GM19438 (cell line): ENCODE results near the gene TST.
A peak's percentile ranks its signal among the peaks of the same experiment; 100 is the strongest.

Source experiments
- ATAC-seq: cut with Tn5 transposase; IDR thresholded peaks from one replicate; pipeline ENCODE4 v1.9.1; 2021; ENCODE audit warnings: low read depth; ENCODE audit not compliant: unreplicated experiment

The TST gene

GRCh38 chr22:37019309-37020191 is at the start of gene TST, which contains the start of gene MPST:
Gene TST, minus strand, starts transcription at chr22:37019447. Its CDS starts 715 bp downstream, at chr22:37018732.
Gene MPST, plus strand, starts transcription at chr22:37019742. Its CDS starts 95 bp downstream, at chr22:37019837.
- peak; percentile 62 for ATAC-seq

DNA sequence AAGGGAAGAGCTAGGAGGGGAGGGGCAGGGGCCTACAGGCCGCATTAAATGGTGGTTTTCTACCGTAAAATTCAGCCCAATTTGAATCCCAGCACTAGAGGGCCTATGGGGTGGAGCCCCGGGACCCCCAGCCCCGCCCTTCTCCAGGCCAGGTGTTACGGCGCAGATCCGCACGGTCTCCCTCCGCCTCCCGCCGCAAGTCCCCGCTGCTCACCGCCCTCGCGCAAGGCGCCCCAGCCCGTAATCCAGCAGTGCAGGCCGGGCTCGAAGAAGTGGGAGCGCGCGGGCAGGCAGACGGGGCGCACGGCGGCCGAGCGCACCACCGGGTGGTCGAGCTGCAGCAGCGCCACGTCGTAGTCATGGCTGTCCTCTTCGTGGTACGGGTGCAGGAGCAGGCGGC is 49.6 kb upstream of the TST start:
- no peak for ATAC-seq

DNA sequence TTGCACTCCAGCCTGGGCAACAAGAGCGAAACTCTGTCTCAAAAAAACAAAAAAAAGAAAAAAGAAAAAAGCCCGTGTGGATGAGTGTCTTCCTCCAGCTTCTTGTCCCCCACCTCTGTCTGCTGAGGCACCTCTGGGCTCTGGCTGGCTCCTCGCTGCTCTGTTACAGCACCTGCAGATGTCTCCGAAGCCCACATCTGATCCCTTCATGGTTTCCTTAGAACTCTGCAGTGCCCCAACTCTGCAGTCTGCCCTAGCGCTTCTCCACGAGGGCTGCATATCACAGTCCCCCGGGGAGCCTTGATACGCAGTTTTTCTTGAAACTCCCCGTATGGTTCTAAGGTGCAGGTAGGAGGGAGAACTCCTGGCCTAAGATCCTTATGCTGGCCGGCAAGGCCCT is 48.2 kb upstream of the TST start:
- no peak for ATAC-seq

DNA sequence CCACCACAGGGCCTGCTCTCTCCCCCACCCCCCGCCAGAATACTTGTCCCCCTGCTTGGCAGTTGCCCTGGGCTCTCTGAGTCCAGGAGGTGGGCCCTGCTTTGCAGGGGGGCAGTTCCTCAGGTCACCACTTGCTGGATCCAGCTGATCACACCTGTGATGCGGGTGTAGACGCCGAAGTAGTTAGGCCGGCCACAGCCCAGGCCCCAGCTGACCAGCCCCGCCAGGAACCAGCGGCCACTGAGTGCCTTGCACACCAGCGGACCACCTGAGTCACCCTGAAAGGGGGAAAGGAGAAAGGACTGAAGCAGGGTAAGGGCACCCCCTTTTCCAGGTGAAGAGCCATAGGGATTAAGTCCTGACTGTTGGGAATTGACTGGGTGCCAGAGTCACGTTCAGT is 46.7 kb upstream of the TST start:
- ATAC-seq = no peak

DNA sequence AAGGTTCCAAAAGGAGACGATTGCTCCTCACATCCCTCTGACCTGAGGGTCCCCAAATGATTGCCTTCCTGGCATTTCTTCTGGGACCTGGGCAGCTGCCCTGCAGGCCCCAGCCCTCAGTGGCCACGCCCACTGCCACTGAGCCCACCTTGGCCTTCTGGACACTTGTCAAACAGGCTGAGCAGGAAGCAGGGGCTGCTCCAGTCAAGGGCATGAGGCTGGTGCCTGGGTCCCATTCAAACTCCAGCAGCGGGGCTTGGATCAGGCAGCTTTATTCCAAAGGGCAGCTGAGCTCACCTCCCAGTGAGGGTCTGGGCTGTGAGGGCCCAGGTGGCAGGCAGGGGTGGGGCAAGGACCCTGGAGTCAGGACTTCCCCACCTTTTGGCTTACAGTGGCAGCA is 45.9 kb upstream of the TST start:
- ATAC-seq = no peak

GRCh38 chr22:37064553-37064952 is 45.3 kb upstream of the TST start:
- no peak for ATAC-seq

- no peak for ATAC-seq
Measured at GRCh38 chr22:37063431-37064420, 44.5 kb upstream of the TST start.

DNA sequence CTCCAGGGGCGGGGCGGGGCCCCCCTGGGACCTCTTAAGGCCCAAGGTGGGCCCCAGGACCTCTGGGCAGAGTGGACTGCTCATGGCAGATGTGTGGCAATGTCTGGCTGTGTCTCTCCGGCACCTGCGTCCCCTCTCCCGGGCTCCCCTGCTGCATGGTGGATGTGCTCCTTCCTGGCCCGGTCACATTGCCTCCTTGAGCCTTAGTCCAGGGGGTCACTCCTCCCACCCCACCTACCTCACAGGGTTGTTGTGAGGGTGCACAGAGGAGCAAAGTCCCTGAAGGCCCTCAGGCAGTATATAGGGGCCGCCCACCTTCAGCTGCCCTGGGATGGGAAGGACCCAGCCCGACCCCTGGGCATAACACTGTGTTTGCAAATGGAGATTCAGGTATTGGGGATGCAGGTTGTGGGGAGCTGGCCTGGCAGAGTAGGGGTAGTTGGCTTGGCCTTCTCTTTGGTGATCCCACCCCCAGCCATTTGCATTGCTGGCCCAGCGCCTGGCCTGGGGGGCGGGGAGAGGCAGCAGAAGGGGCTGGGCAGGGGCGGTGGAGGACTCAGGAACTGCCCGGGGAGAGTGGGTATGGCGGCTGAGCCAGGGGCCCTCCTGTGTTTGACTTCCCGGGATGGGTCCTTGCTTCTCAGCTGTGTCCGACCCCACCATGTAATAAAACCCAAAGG is 43.6 kb upstream of the TST start:
- no peak for ATAC-seq

DNA sequence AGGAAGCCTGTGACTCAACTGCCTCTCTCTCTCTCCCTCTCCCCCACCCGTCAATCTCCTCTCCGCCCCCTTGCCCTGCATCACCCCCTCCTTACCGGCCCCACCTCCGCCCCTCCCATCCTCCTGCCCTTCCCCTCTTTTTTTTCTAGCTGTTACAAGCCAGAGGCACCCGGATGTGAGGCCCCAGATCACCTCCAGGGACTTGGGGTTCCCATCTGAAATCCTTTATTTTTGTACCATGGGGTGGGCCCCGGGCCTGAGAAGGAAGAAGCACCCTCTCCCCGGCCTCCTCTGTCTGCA is 43.1 kb upstream of the TST start:
- no peak for ATAC-seq

- ATAC-seq = no peak
Measured at GRCh38 chr22:37061611-37062375, 42.5 kb upstream of the TST start.

GRCh38 chr22:37060801-37061610 is 41.8 kb upstream of the TST start:
- no peak for ATAC-seq

DNA sequence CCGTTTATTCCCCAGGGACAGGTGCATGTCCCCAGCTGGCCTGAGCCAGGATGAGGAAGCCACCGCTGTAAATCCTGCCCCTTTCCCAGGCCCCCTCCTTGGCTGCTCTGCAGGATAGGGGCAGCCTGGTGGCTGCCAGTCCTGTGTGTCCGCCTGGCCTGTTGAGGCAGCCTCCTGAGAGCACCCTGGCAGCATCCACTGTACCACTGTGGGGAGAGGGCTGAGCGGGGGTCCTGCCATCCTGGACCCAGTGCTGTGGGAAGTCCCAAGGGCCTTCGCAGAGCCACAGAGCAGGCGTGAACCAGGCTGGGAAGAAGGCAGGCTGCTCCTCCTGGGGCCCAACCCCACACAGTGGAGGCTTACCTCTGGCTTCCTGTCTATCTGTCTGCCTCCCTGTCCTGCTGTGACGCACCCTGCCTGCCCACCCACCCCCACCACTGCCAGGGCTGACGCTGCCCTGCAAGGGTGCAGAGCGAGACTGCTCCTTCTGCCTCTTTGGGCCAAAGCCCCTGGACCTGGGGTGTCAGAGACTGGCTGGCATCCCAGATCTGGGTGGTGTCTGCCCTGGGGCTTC is 40.7 kb upstream of the TST start:
- ATAC-seq = no peak

DNA sequence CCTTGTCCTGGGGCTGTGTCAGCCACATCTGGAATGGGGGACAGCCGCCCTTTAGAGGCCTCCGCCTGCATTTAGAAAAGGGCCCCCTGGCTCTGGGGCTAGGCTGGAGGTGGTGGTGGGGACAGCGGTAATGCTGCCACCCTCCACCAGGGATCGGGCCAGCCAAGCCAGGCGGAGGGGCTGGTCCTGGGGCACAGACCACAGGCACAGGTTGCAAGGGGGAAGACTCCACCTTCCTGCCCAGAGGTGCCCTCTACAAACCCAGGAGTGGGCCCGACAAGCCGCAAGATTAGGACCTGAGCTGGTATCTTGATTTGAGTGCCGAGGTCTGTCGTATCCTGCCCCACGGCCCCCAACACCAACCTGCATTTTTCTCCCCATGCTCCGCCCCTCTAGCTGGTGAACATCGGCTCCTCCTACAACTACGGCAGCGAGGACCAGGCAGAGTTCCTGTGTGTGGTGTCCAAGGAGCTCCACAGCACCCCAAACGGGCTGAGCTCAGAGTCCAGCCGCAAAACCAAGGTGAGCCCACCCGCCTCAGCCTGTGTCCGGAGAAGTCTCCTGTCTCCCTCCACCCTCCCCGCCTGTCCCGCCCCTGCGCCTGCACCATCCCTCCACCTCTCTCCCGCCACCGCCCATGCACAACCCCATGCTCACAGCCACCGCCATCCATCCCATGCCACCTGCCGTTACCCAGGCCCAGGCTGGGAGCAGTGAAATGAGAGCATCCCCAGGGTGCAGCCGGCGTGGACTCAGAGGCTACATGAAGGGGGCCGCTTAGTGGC is 39.9 kb upstream of the TST start:
- ATAC-seq = no peak

GRCh38 chr22:37057796-37058510 is 38.7 kb upstream of the TST start:
- no peak for ATAC-seq

DNA sequence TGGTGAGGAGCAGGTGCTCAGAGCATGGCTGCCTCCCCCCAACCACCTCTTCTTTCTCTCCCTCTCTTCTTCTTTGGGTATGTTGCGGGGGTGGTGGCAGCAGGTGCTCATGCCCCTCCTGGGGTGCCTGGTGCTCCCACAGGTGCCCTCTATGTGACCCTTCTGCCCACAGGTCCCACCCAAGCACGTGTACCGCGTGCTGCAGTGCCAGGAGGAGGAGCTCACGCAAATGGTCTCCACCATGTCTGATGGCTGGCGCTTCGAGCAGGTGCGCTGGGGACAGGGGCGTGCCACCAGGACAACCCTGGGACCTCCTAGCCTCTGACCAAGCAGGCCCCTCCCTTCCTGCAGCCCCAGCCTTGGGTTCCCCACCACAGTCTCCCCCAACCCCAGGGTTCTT is 38.0 kb upstream of the TST start:
- no peak for ATAC-seq

GRCh38 chr22:37056246-37056645 is 37.0 kb upstream of the TST start:
- no peak for ATAC-seq

DNA sequence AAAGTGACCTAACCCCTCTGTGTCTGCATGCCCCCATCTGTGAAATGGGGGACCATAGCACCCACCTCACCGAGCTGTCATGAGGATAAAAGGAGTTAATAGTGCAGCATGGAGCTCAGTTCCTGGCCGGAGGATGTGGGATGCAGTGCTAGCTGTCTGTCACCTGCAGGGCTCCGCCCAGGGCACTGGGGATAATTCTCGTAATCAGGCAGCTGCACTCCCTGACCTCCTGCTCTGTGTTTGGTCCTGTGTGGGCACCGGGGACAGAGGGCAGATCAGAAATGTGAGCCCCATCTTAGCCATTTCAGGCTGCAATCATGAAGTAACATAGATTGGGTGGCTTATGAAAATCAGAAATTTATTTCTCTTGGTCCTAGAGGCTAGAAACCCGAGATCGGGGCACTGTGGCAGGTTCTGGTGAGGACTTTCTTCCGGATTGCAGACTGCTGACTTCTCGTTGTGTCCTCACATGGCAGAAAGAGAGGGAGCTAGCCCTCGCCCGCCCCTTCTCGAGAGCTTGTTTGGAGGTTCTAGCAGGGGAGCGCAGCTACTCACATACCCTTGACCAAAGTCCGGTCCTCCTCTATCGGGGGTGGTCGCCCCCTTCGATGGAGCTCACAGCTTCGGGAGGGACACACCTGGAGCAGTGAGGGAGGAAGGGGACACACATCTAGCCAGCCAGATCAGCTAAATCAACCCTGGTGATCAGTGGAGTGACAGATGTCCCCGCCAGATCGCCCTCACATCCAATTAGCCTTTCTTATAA is 35.5 kb upstream of the TST start:
- ATAC-seq = no peak
